ENCODE data around the gene NUDT21.

DNA sequence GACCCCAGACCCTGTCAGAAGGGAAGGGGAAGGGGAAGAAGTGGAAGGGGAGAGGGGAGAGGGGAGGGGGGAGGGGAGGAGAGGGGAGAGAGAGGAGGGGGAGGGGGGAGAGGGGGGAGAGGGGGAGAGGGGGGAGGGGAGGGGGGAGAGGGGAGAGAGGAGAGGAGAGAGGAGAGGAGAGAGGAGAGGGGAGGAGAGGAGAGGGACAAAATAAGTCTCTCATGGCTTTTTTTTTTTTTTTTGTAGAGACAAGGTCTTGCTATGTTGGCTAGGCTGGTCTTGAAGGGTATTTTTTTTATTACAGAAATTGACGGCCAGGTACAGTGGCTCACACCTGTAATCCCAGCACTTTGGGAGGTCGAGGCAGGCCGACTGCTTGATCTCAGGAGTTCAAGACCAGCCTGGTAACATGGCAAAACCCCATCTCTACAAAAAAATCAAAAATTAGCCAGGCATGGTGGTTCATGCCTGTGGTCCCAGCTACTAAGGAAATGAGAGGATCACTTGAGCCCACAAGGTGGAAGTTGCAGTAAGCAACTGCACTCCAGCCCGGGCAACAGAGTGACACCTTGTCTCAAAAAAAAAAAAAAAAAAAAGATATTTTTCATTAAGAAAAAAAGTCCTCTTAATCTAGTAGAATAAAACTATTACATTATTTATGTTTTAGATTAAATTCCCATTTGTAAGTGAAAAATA, 45.0 kb downstream of the NUDT21 start:
- TF ChIP-seq SUZ12 (IDR thresholded peaks at IDR 0.05; ENCODE audit: extremely low read depth, insufficient read depth, insufficient read length): no peak
- no peak for TF ChIP-seq YY1 (IDR thresholded peaks at IDR 0.05; ENCODE audit: insufficient read depth, insufficient read length)
- TF ChIP-seq ZNF274 (IDR thresholded peaks at IDR 0.05; ENCODE audit: low read depth, low read length): no peak
